GM12892 (cell line): ENCODE measurements around the gene DEFB124.

Experiments
- DNase-seq: peaks from one replicate; pipeline ENCODE4 v3.0.0; 2011; ENCODE audit not compliant: insufficient read length
- FAIRE-seq: peaks from 2 replicates; lab custom pipeline; 2011; peaks lifted over from hg19 to GRCh38; lab: Jason Lieb, UNC
- POLR2A ChIP-seq: IDR thresholded peaks from 2 replicates; pipeline ENCODE4 v1.6.1; 2011; ENCODE audit warnings: low read depth, low read length, control low read depth
- POLR2AphosphoS5 ChIP-seq: IDR thresholded peaks from 2 replicates; pipeline ENCODE4 v1.6.1; 2011; ENCODE audit warnings: low read depth, low read length, control low read depth
- TAF1 ChIP-seq: IDR thresholded peaks from 2 replicates; pipeline ENCODE4 v1.6.1; 2011; ENCODE audit warnings: low read depth, mild to moderate bottlenecking, control low read depth, low read length, borderline replicate concordance

DEFB124 gene

DNA sequence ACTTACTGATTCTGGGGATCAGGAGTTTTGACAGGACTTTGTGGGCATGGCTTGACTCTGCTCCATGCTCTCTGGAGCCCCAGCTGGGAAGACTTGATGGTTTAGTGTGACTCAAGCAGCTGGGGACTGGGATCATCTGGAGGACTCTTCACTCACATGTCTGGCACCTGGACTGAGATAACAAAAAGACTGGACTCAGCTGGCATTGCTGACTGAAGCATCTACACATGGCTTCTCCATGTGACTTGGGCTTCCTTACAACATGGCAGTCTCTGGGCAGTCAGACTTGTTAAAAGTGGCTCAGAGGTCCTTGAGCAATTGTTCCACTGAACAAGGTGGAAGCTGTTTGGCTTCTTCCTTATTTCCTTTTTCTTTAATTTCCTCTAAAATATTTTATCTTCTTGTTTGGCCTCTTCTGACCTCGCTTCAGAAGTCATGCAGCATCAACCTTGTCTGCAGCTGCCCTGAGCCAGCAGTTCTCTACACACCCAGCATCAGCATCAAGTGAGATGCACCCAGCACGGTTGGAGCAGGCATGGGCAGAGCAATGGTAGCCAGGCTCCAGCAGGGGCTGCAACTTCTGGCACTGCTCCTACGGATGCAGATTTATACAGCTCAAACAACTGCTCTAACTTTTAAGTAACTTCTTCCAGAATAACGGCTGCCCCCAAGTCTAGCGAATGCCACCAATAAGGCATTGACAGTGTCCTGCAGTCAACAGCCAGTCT lies 33.8 kb upstream of the DEFB124 start:
- TF ChIP-seq TAF1 (no peak), POLR2AphosphoS5 (no peak), POLR2A (no peak)
- FAIRE-seq (no peak), DNase-seq (no peak)

DNA sequence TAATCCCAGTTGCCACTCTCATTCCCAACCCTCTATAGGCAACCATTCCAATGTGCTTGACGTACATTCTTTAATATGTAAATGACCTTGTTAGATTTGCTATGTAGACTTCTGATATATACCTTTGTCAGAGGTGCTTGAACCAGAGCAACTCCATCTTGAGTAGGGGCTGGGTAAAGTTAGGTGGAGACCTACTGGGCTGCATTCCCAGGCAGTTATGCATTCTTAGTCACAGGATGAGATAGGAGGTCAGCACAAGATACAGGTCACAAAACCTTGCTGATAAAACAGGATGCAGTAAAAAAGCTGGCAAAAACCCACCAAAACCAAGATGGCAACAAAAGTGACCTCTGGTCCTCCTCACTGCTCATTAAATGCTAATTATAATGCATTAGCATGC lies 31.0 kb upstream of the DEFB124 start:
- FAIRE-seq (no peak), DNase-seq (no peak)
- TF ChIP-seq TAF1 (no peak), POLR2AphosphoS5 (no peak), POLR2A (no peak)

DNA sequence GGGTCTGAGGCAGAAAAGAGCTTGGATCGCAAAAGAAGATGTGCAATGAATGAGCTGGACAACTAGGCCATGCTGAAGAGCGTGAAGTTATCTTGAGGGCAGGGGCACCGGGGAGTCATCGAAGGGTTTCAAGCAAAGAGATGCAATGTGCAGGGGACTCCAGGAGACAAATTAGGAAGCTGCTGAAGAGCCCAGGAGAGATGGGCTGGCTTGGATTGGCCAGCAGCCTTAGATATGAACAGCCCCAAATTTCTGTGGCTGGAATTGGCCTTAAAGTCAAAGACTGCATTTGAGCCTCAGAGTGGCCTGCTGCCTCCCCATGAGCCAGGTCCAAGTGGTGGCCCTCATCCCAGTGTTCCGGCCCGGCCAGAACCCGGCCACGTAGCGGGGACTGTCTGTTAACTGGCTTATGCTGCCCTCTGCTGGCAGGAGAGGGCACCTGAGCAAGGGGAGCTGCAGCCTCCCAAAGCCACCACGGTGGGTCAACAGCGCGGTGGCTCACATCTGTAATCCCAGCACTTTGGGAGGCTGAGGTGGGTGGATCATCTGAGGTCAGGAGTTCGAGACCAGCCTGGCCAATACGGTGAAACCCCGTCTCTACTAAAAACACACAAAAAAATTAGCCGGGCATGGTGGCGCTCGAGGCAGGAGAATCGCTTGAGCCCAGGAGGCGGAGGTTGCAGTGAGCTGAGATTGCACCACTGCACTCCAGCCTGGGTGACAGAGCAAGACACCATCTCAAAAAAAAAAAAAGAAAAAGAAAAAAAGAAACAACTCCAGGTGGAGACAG lies 28.2 kb upstream of the DEFB124 start:
- FAIRE-seq: peak; percentile 38
- peak; percentile 60 for DNase-seq

DNA sequence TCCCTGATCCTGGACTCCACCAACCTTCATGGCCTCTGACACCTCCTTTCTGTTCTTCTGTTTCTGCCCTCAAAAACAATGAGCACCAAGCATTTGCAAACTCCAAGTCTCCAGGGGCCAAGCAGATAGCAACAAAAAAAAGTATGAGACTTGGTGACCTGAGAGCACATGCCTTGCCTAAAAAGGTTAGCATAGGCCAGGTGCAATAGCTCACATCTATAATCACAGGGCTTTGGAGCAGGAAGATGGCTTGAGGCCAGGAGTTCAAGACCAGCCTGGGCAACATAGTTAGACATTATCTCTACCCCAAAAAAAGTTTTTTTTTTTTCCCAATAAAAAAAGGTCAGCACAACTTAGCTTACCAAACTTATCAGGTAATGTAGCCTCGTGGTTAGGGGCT lies 25.6 kb upstream of the DEFB124 start:
- DNase-seq (no peak), FAIRE-seq (no peak)
- no peak for TF ChIP-seq POLR2AphosphoS5

DNA sequence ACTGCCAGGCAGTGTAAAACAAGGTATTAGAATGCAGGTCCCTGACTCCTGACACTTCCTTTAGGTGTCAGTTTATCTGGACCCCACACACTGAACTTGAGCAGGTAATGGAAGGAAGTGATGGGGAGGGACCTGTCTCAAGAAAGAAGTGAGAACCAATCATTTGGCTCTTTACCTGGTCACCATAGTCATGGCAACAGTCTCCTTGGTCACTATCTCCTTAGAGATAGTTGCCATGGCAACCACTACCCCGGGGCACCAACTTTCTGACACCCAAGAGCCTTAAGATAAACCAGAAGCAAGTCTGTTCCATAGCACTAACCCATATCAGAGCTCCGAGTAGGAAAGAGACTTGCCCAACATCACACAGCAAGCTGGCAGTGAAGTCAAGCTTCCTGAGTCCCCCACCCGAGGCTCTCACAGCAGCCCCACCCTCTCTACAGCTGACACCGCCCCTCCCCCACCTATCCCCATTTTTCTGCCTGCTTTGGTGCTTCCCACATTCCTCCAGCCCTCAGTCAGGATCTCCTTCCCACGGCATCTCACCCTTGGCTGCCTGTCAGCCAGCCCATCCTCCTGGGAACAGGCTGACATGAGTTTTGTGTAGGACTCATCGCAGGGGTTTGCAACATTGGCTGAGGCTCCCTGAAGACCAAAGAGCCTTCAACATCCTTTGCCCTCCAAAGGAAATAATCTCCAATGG lies 23.1 kb upstream of the DEFB124 start:
- no peak for TF ChIP-seq POLR2A
- no peak for TF ChIP-seq TAF1
- no peak for TF ChIP-seq POLR2AphosphoS5
- DNase-seq (no peak), FAIRE-seq (no peak)

DNA sequence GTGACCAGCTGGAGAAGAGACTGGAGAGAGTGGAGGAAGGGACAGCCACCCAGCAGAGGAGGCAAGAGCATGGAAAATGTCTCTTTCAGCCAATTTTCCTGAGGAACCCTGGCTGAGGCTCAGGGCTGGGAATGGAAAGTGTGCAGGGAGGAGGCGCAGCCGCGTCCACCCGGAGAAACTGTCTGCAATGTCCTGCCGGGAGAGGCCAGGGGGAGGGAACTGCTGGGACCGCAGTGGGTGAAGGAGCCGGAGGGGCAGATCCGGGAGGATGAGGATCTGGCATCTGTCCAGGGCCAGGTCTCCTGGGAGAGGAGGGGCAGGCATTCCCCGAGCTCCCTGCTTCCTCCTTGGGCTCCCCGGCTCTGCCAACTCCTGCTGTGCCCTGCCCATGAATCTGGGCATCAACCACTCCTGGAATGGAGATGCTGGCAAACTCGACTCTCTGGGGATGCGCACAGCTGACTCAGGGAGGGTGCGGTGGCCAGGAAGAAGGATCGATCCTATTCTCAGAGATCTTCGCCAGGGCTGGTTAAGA lies 21.9 kb upstream of the DEFB124 start:
- TF ChIP-seq TAF1 (no peak), POLR2AphosphoS5 (no peak), POLR2A (no peak)
- FAIRE-seq (no peak), DNase-seq (no peak)

DNA sequence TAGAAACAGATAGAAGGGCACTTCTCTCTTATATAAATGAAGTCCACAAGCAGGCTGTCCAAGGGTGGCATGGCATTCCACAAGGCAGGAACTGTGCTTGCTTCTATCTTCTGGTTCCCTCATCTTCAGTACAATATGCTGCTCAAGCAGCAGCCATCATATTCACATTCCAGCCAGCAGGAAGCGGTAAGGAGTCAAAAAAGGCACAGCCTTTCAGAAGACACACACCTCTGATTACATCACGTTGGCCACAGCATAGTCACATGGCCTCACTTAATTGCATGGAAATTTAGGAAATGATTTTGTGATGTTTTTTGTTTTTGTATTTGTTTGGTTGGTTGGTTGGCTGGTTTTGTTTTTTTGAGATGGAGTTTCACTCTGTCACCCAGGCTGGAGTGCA lies 19.2 kb upstream of the DEFB124 start:
- no peak for FAIRE-seq
- no peak for DNase-seq
- TF ChIP-seq POLR2A (no peak), TAF1 (no peak), POLR2AphosphoS5 (no peak)

DNA sequence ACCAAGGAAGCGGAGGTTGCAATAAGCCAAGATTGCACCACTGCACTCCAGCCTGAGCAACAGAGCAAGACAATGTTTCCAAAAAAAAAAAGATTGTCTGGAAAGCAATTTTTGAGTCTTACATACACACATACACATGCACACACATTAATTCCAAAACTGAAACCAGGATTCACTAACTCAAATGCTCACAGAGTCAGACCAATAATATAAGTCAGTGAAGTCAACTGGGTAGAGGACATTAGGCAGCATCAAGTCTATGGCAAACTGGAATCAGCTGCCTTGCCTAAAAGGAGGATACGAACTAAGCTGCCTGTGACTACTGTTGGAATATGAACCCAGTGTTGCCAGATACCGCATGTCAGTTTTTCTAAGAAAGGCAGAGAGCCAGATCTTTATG lies 15.8 kb upstream of the DEFB124 start:
- no peak for FAIRE-seq
- TF ChIP-seq TAF1 (no peak), POLR2AphosphoS5 (no peak), POLR2A (no peak)
- no peak for DNase-seq

DNA sequence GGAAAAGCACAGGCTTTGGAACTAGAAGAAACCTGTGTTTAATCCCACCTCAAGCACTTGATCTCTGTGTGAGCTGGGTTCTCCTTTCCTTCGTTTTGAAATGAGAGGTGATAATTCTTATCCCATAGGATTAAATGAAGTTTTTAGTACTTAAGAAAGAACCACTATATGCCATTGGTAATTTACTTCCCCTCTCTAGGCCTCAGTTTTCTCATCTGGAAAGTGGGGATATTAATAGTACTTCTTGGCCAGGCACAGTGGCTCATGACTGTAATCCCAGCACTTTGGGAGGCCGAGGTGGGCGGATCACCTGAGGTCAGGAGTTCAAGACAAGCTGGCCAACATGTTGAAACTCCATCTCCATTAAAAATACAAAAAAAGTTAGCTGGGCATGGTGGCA lies 14.2 kb upstream of the DEFB124 start:
- DNase-seq: no peak
- FAIRE-seq: no peak
- TF ChIP-seq TAF1 (no peak), POLR2AphosphoS5 (no peak), POLR2A (no peak)

DNA sequence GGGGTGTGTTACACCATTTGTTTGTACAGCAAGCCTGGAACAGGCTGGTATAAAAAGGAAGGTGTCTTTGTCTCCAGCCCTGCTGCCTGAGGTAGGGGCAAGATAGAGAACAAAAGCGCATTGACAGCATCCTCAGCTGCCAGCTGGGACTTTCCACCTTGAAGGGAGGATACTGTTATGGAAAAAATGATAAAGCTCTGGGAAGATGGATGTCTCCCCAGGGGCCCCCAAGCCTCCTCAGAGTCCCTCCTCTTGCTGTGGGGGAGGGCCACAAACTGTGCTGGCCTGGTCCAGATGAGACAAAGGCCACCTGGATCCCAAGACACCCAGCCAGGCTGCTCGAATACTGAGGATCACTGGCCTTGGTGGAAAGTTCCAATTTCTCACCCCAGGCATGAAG lies 13.2 kb upstream of the DEFB124 start:
- FAIRE-seq: no peak
- no peak for TF ChIP-seq POLR2A
- no peak for TF ChIP-seq TAF1
- TF ChIP-seq POLR2AphosphoS5: no peak
- no peak for DNase-seq

DNA sequence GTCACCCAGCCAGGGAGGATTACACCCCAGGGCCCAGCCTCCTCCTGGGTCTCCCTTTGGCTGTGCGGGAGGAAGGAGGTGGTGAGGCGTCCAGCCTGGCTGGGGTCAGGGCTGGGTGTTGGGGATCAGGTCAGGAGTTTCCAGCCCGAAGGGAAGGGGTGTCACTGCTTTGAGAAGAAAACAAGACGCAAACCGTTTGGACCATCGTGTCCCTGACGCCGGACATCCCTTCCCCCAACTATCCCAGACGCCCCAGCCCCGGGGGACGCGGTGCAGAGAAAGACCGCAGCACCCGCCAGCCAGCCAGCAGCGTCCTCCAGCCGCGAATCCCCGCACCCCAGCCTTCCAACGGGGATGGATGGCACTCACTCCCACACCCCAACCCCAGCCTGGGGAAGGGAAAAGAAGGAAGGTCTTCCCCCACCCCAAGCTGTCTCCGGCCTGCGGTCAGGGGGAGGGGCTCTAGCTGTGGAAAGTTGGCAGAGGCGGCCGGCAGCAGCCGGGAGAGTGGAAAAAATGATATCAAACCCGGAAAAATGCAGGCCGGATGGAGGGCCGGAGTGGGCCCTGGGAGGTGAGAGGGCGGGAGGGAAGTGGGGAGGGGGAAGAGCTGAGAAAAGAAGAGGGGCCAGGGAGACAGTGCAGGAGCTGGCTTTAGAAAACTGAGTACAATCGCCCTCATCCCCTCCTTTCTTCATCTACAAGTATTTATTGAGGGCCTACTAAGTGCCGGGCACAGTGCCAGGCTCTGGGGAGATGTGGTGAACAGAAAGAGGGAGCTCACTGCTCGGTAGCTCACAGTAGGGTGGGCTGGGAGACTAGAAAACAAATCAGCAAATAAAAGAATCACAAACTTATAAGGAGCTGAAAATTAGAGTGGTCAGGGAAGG lies 10.8 kb upstream of the DEFB124 start:
- TF ChIP-seq POLR2AphosphoS5 (no peak), POLR2A (no peak), TAF1 (no peak)
- FAIRE-seq: no peak
- no peak for DNase-seq

DNA sequence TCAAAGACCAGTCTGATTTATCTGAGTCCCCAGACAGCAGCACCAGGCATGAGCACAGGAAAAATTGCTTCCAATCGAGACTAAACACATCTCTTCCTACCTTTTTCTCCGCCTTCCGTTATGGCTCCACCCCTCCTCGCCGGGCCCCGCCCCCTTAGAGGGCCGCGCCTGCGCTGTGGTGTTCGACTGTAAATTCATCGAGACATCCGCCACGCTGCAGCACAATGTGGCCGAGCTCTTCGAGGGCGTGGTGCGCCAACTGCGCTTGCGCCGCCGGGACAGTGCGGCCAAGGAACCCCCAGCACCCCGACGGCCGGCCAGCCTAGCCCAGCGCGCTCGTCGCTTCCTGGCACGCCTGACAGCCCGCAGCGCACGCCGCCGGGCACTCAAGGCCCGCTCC lies 9.1 kb upstream of the DEFB124 start:
- DNase-seq (no peak), FAIRE-seq (no peak)
- TF ChIP-seq POLR2AphosphoS5 (no peak), POLR2A (no peak), TAF1 (no peak)

DNA sequence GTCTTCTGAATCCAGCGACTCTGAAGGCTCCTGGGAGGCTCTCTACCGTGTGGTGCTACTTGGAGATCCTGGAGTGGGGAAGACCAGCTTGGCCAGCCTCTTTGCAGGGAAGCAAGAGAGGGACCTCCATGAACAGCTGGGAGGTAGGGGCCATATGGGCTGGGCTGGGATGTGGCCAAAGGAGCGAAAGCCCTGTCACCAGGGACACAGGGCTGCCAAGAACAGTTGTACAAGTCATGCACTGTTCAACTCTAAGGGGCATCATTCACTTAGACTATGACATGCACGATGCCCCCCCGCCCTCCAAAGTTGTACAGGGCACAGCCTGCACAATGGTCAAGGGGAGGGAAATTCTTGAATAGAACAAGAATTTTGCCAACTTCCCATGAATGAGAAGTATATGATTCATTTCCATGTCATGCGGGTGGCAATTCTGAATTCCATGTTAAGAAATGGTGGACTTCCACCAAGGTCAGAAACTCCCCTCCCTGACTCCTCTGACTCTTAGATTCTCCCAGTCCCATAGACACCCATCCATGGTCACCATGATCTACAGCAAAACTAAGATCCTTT lies 1.8 kb upstream of the DEFB124 start:
- DNase-seq: no peak
- FAIRE-seq: no peak

More for the DNA sequence above, 1.8 kb upstream of the DEFB124 start:
- no peak for TF ChIP-seq POLR2AphosphoS5
- TF ChIP-seq POLR2A: no peak
